ENCODE results near the gene IL25.

- TF ChIP-seq CTCF (IDR thresholded peaks at IDR 0.05) (no peak), POLR2A (IDR thresholded peaks at IDR 0.05) (no peak)
Observed at GRCh38 chr14:23386999-23387398, 14.4 kb downstream of the IL25 start.

Measured in Peyer's patch (tissue), 4 donors.